ENCODE data around the gene GINS2. TPM values are rescaled to one million over a fixed set of nuclear protein-coding genes. Genes with fewer than 3 reads are reported as not detected.
A peak's percentile ranks its signal among the peaks of the same experiment; 100 is the strongest.

The GINS2 gene
- total RNA-seq, 1 donor from 2014 or later: 0.25 TPM

- Histone ChIP-seq H3K9me3 (no peaks in the 10 kb centered on the region), H3K4me1 (peaks cover 6% of the 10 kb centered on the region), H3K36me3 (peaks cover 0 to 76% of the 10 kb centered on the region in 2 donors), H3K27ac (no peak overlapping the region), H3K4me3 (no peak overlapping the region), H3K27me3 (no peaks in the 10 kb centered on the region)
- TF ChIP-seq POLR2AphosphoS5 (IDR thresholded peaks at IDR 0.05; ENCODE audit: insufficient read depth in 1 of 2, low read depth in 1 of 2) (no peak), CTCF (IDR thresholded peaks at IDR 0.05) (no peak), POLR2A (IDR thresholded peaks at IDR 0.05) (no peak)
- no peak for DNase-seq (ENCODE audit: extremely low spot score in 2 of 2)
- intact Hi-C loops (cut with DNase I): no loop called here
Measured at GRCh38 chr16:85662482-85662812, 26.3 kb downstream of the GINS2 start.

GRCh38 chr16:85661740-85662481, 26.8 kb downstream of the GINS2 start:
- Histone ChIP-seq H3K4me3 (no peak overlapping the region), H3K9me3 (no peaks in the 10 kb centered on the region), H3K27ac (no peak overlapping the region), H3K36me3 (peaks cover 0 to 76% of the 10 kb centered on the region in 2 donors), H3K27me3 (no peaks in the 10 kb centered on the region), H3K4me1 (peaks cover 6% of the 10 kb centered on the region)
- TF ChIP-seq POLR2A (IDR thresholded peaks at IDR 0.05) (no peak), POLR2AphosphoS5 (IDR thresholded peaks at IDR 0.05; ENCODE audit: insufficient read depth in 1 of 2, low read depth in 1 of 2) (no peak), CTCF (IDR thresholded peaks at IDR 0.05) (no peak)
- intact Hi-C loops (cut with DNase I): no loop called here
- no peak for DNase-seq (ENCODE audit: extremely low spot score in 2 of 2)

- Histone ChIP-seq H3K4me3 (no peak overlapping the region), H3K4me1 (peaks cover 6% of the 10 kb centered on the region), H3K27me3 (no peaks in the 10 kb centered on the region), H3K36me3 (peaks cover 0 to 75% of the 10 kb centered on the region in 2 donors), H3K9me3 (no peaks in the 10 kb centered on the region), H3K27ac (no peak overlapping the region)
- DNase-seq (ENCODE audit: extremely low spot score in 2 of 2): no peak
- intact Hi-C loops (cut with DNase I): no loop called here
- TF ChIP-seq CTCF (IDR thresholded peaks at IDR 0.05): no peak
- no peak for TF ChIP-seq POLR2AphosphoS5 (IDR thresholded peaks at IDR 0.05; ENCODE audit: insufficient read depth in 1 of 2, low read depth in 1 of 2)
- TF ChIP-seq POLR2A (IDR thresholded peaks at IDR 0.05): no peak
Measured at GRCh38 chr16:85660843-85661739, 27.7 kb downstream of the GINS2 start.

GRCh38 chr16:85659805-85660511, 28.8 kb downstream of the GINS2 start:
- H3K4me3 ChIP-seq: no peak overlapping the region
- no peak overlapping the region for H3K27ac ChIP-seq
- no peaks in the 10 kb centered on the region for H3K9me3 ChIP-seq
- peak in 2 of 3 experiments; percentile 42 to 57 for TF ChIP-seq CTCF (IDR thresholded peaks at IDR 0.05)
- no peak for TF ChIP-seq POLR2A (IDR thresholded peaks at IDR 0.05)
- TF ChIP-seq POLR2AphosphoS5 (IDR thresholded peaks at IDR 0.05; ENCODE audit: insufficient read depth in 1 of 2, low read depth in 1 of 2): no peak
- H3K4me1 ChIP-seq: peaks cover 9% of the 10 kb centered on the region
- peaks cover 0 to 75% of the 10 kb centered on the region in 2 donors for H3K36me3 ChIP-seq
- no peaks in the 10 kb centered on the region for H3K27me3 ChIP-seq
- intact Hi-C loops (cut with DNase I): no loop called here
- no peak for DNase-seq (ENCODE audit: extremely low spot score in 2 of 2)

Measured in vagina (tissue), 2 donors.